GM18873 (cell line): ENCODE measurements around the gene TMEM141.
"Not testable (repeated sequence)": the region's sequence is repeated elsewhere in the genome, so short reads cannot be mapped to it uniquely, and the experiment has no call there.

Source experiments
- ATAC-seq: cut with Tn5 transposase; IDR thresholded peaks from one replicate; pipeline ENCODE4 v1.9.1; 2021; ENCODE audit warnings: mild to moderate bottlenecking, moderate library complexity, moderate number of reproducible peaks; ENCODE audit not compliant: unreplicated experiment, low FRiP score

TMEM141 gene

GRCh38 chr9:136842380-136842948 is 51.3 kb downstream of the TMEM141 start, which contains the start of gene AJM1:
AJM1 (plus strand) TSS chr9:136842478; CDS start chr9:136844415, 1,937 bp downstream.
- ATAC-seq: not testable (repeated sequence)
